HepG2 (cell line): ENCODE measurements around the gene EPHB3. TPM values are rescaled to one million over a fixed set of nuclear protein-coding genes. Genes with fewer than 3 reads are reported as not detected.
A peak's percentile ranks its signal among the peaks of the same experiment; 100 is the strongest.

Source experiments
- ATAC-seq: fragments of 200-7000 bp; cut with Tn5 transposase; 3 replicates; pipeline ENCODE4 v1.9.1; 2020; ENCODE audit warnings: mild to moderate bottlenecking, moderate library complexity
- BruUV-seq: library from RNA; stranded (reverse); fragments of 400-500 nt; replicated peaks from 2 replicates; lab custom pipeline; 2021; lab: Mats Ljungman, UMichigan
- CTCF ChIA-PET: fragments of 300-600 bp; formaldehyde crosslinking; extraction: SDS; loops from one replicate; lab custom pipeline; 2021; ENCODE audit warnings: low total read pairs, inconsistent platforms, low intra/inter-chr PET ratio; lab: Yijun Ruan, JAX
- POLR2A ChIA-PET: fragments of 350-600 bp; sonication (Branson Sonifier 250); formaldehyde crosslinking; loops from one replicate; lab custom pipeline; 2020; ENCODE audit warnings: antibody characterized with exemption, inconsistent platforms; lab: Yijun Ruan, JAX
- DNase-seq: peaks from one replicate; pipeline ENCODE4 v3.0.0-alpha.2; 2015; ENCODE audit warnings: low spot score
- FAIRE-seq: peaks from 3 replicates; lab custom pipeline; 2011; peaks lifted over from hg19 to GRCh38; lab: Jason Lieb, UNC
- H2AFZ ChIP-seq: one replicate; pipeline ENCODE4 v1.6.1; 2011; ENCODE audit warnings: low read length, inconsistent platforms
- H3K27ac ChIP-seq: fragments of 300-600 bp; 3 replicates; pipeline ENCODE4 v1.8.0; 2011; ENCODE audit warnings: mixed run types, mild to moderate bottlenecking, mixed read lengths, low read length, inconsistent platforms; ENCODE audit not compliant: insufficient read depth; ENCODE audit errors: extremely low read length
- H3K27me3 ChIP-seq, 2 experiments: fragments of 200-600 bp in 1 of 2; 2 replicates in 1 of 2; 3 replicates in 1 of 2; pipeline versions ENCODE4 v1.6.0 to v1.8.0; 2011; ENCODE audit warnings: low read length in 2 of 2, mild to moderate bottlenecking in 2 of 2, moderate library complexity in 2 of 2, inconsistent platforms in 1 of 2; ENCODE audit not compliant: insufficient read depth in 2 of 2, control insufficient read depth in 1 of 2
- H3K36me3 ChIP-seq, 2 experiments: fragments of 200-600 bp in 1 of 2; replicated peaks in 1 of 2; 2 replicates in 1 of 2; 3 replicates in 1 of 2; pipeline versions ENCODE4 v1.5.1 to v1.8.0; 2011; ENCODE audit warnings: low read length in 2 of 2, inconsistent platforms in 1 of 2; ENCODE audit not compliant: insufficient read depth in 2 of 2, control insufficient read depth in 1 of 2
- H3K4me1 ChIP-seq: 2 replicates; pipeline ENCODE4 v1.5.1; 2012; ENCODE audit warnings: low read length, inconsistent platforms; ENCODE audit not compliant: insufficient read depth
- H3K4me2 ChIP-seq: 2 replicates; pipeline ENCODE4 v1.6.0; 2011; ENCODE audit warnings: low read depth, low read length, inconsistent platforms
- H3K4me3 ChIP-seq, 3 experiments: fragments of 200-600 bp in 1 of 3; sonication (generic), shearing (Covaris generic) in 1 of 3; replicated peaks in 1 of 3; 2 replicates each; pipeline ENCODE4 v1.5.1; 2011 to 2016; ENCODE audit warnings: low read length in 3 of 3, inconsistent platforms in 2 of 3, low read depth in 2 of 3, mild to moderate bottlenecking in 2 of 3, control low read depth in 1 of 3, mixed read lengths in 1 of 3; ENCODE audit not compliant: insufficient read depth in 1 of 3
- H3K79me2 ChIP-seq: one replicate; pipeline ENCODE4 v1.6.1; 2011; ENCODE audit warnings: low read length, inconsistent platforms; ENCODE audit not compliant: insufficient read depth
- H3K9ac ChIP-seq: 2 replicates; pipeline ENCODE4 v1.6.0; 2011; ENCODE audit warnings: mild to moderate bottlenecking, low read depth, low read length, inconsistent platforms; ENCODE audit not compliant: insufficient read depth
- H3K9me3 ChIP-seq: 2 replicates; pipeline ENCODE4 v1.5.1; 2012; ENCODE audit warnings: mild to moderate bottlenecking, low read length
- H4K20me1 ChIP-seq: 2 replicates; pipeline ENCODE4 v1.6.0; 2011; ENCODE audit warnings: inconsistent platforms, mild to moderate bottlenecking, low read length, moderate library complexity; ENCODE audit not compliant: insufficient read depth
- ATF1 ChIP-seq: IDR thresholded peaks from 2 replicates; pipeline ENCODE4 v1.6.1; 2016; ENCODE audit warnings: mild to moderate bottlenecking, control low read depth
- GZF1 ChIP-seq: sonication (generic); formaldehyde crosslinking; IDR thresholded peaks from 2 replicates; pipeline ENCODE4 v1.5.1; 2020; ENCODE audit warnings: mild to moderate bottlenecking, missing genetic modification reagents
- JUND ChIP-seq: sonication (generic); formaldehyde crosslinking; IDR thresholded peaks from 2 replicates; pipeline ENCODE4 v1.8.0; 2022; ENCODE audit warnings: mild to moderate bottlenecking, missing genetic modification reagents
- RFX3 ChIP-seq: IDR thresholded peaks from 2 replicates; pipeline ENCODE4 v1.6.1; 2016; ENCODE audit warnings: missing biosample characterization, missing genetic modification reagents
- SP4 ChIP-seq: sonication (generic); formaldehyde crosslinking; IDR thresholded peaks from 2 replicates; pipeline ENCODE4 v1.8.1; 2023; ENCODE audit warnings: mild to moderate bottlenecking, missing genetic modification reagents
- TBL1XR1 ChIP-seq: fragments of 150-350 bp; IDR thresholded peaks from 2 replicates; pipeline ENCODE4 v1.6.1; 2014; ENCODE audit warnings: borderline replicate concordance, low read length; ENCODE audit not compliant: partially characterized antibody
- ZIK1 ChIP-seq: sonication (generic); formaldehyde crosslinking; IDR thresholded peaks from 2 replicates; pipeline ENCODE4 v1.5.0; 2020; ENCODE audit warnings: mild to moderate bottlenecking, low read depth, missing genetic modification reagents, borderline replicate concordance
- ZNF235 ChIP-seq: sonication (generic); formaldehyde crosslinking; IDR thresholded peaks from 2 replicates; pipeline ENCODE4 v1.8.1; 2023; ENCODE audit warnings: mild to moderate bottlenecking, missing genetic modification reagents, borderline replicate concordance
- ZNF256 ChIP-seq: sonication (generic); formaldehyde crosslinking; conservative IDR thresholded peaks from 2 replicates; pipeline ENCODE4 v1.4.0; 2020; ENCODE audit warnings: missing genetic modification reagents
- WGBS: methylation state at CpG from one replicate; pipeline ENCODE4 v1.1.6; 2017; ENCODE audit warnings: low lambda C conversion rate; 5-methylcytosine and 5-hydroxymethylcytosine counted together
- in situ Hi-C: cut with HindIII; loops from 2 replicates; pipeline ENCODE4 v1.10.0; 2017; ENCODE audit warnings: low pct_unique_long_range_greater_than_20kb; ENCODE audit not compliant: extremely low pct_ligation_motif_present
- intact Hi-C: fragments of 100-400 bp; cut with micrococcal nuclease; formaldehyde crosslinking; loops from one replicate; pipeline ENCODE4 v1.10.0; 2022; ENCODE audit not compliant: unreplicated experiment
- polyA plus RNA-seq, 8 experiments: library from polyadenylated mRNA; depleted of rRNA in 3 of 8; stranded (reverse) in 7 of 8; unstranded in 1 of 8; fragments of >200 nt; fragmentation: Illumina TruSeq in 4 of 8; extraction: Trizol in 4 of 8; gene quantifications; 2 replicates each; pipeline versions ENCODE4 v1.2.1 to v1.2.3, GENCODE V29; 2011 to 2016; ENCODE audit warnings: low read depth in 4 of 8, missing spikeins in 1 of 8, mixed read lengths in 1 of 8; ENCODE audit not compliant: insufficient read depth in 1 of 8
- total RNA-seq, 5 experiments: library from RNA; depleted of rRNA; stranded (reverse); fragments of >200 nt; fragmentation: Illumina TruSeq; extraction: Trizol; gene quantifications; 2 replicates each; pipeline ENCODE4 v1.2.3, GENCODE V29; 2016; ENCODE audit warnings: low read depth in 1 of 5
- TF ChIP-seq, protein P1 (sequence below): sonication (generic); formaldehyde crosslinking; IDR thresholded peaks from 2 replicates; pipeline ENCODE4 v1.5.0; 2020; ENCODE audit warnings: missing genetic modification reagents, mild to moderate bottlenecking, borderline replicate concordance
- TF ChIP-seq, protein P2 (sequence below): sonication (generic); formaldehyde crosslinking; IDR thresholded peaks from 2 replicates; pipeline ENCODE4 v1.4.0; 2020; ENCODE audit warnings: missing genetic modification reagents, borderline replicate concordance

EPHB3 gene
- total and polyA plus RNA-seq, 2 of the 13 experiments (the other 11 are each of a cell fraction or from before 2014, with no cell fraction given): 0.01 TPM; not detected in 1

DNA sequence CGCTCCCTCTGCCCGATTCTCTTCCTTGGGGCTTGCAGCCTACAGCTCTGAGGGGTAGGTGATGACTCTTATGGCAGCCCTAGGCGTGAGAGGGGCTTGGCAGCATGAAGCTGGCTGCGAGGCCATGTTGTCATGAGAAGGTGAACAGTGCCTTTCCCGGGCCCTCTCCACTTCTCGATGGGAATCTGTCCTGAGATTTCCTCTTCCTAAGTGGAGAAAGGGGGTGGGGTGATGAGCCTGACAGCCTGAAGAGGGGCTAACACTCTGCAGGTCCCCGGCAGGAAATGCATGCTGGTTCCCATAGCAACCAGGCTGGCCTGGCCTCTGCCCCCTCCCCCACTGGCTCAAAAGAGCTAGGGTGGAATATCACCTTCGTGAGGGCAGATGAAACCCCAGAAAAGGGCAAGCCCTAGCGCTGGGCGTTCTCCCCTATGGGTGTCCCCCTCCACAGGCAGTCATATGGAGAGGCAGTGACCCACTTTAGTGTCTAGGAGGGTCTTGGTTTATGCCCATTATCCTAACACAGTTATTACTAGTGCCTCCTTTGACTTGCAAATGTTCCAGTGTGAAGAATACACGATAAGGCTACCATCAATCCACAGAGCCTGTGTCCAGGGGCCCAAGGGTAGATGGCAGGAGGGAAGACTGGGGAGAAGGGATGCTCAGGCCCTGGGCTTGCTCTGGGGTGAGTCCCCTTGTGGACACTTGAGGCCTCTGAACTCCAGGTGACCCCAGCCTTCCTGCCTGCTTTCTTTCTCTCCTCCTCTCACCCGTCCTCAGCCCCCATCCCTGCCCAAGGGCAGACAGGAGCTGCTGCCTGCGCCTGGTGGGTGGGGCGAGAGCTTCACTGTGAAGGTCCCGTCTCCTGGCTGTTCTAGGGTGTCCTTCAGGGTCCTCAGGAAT is 13.2 kb downstream of the EPHB3 start:
- 39% methylated on average over 9 of the region's 15 CpGs for WGBS
- Histone ChIP-seq H3K9me3 (no peaks in the 10 kb centered on the region), H2AFZ (no peak overlapping the region), H3K4me3 (no peak overlapping the region), H3K4me1 (peaks cover 16% of the 10 kb centered on the region), H3K9ac (no peak overlapping the region), H3K36me3 (no peaks in the 10 kb centered on the region), H3K4me2 (no peak overlapping the region), H4K20me1 (no peaks in the 10 kb centered on the region), H3K79me2 (no peaks in the 10 kb centered on the region), H3K27me3 (peaks cover 11 to 33% of the 10 kb centered on the region in 2 experiments), H3K27ac (no peak overlapping the region)
- FAIRE-seq (no peak), DNase-seq (no peak), ATAC-seq (no peak)
- POLR2A ChIA-PET: no interaction called here
- CTCF ChIA-PET: no interaction called here
- intact Hi-C loops: no loop called here
- BruUV-seq: no TSS peak
- in situ Hi-C loops: no loop called here
- TF ChIP-seq TBL1XR1 (no peak), ZNF235 (no peak), RFX3 (CRISPR knock-in tag) (peak; percentile 32; the same call in 1 of the 2 replicates)

DNA sequence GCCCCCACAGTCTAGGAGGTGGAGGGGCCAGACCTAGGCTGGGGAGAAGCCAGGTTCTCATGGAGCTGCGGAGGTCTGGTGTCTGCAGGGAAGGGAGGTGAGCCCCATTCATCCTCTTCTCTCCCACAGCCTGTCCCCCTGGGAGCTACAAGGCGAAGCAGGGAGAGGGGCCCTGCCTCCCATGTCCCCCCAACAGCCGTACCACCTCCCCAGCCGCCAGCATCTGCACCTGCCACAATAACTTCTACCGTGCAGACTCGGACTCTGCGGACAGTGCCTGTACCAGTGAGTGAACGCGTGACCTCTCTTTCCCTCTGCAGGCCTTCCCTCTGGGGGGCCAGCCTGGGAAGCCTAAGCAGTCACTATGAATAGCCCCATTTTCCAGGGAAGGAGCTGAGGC is 14.1 kb downstream of the EPHB3 start:
- Histone ChIP-seq H3K4me2 (no peak overlapping the region), H3K36me3 (no peaks in the 10 kb centered on the region), H3K4me3 (no peak overlapping the region), H3K79me2 (no peaks in the 10 kb centered on the region), H3K27ac (no peak overlapping the region), H3K4me1 (peaks cover 23% of the 10 kb centered on the region), H3K27me3 (peaks cover 8 to 24% of the 10 kb centered on the region in 2 experiments; a peak in 4 of 5 replicates), H3K9me3 (no peaks in the 10 kb centered on the region), H3K9ac (no peak overlapping the region), H2AFZ (no peak overlapping the region)
- ChIA-PET CTCF (no interaction called here), POLR2A (no interaction called here)
- in situ Hi-C loops: no loop called here
- FAIRE-seq (no peak), DNase-seq (no peak), ATAC-seq (no peak)
- TF ChIP-seq ZIK1 (CRISPR knock-in tag): no peak
- TF ChIP-seq, protein P1, sequence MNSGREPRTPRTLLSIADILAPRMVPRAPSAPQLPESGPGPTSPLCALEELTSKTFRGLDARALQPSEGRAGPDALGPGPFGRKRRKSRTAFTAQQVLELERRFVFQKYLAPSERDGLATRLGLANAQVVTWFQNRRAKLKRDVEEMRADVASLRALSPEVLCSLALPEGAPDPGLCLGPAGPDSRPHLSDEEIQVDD (CRISPR knock-in tag): no peak
- no peak for TF ChIP-seq ZNF256 (CRISPR knock-in tag)
- no peak for TF ChIP-seq JUND
- TF ChIP-seq ATF1 (CRISPR knock-in tag): no peak
- TF ChIP-seq, protein P2, sequence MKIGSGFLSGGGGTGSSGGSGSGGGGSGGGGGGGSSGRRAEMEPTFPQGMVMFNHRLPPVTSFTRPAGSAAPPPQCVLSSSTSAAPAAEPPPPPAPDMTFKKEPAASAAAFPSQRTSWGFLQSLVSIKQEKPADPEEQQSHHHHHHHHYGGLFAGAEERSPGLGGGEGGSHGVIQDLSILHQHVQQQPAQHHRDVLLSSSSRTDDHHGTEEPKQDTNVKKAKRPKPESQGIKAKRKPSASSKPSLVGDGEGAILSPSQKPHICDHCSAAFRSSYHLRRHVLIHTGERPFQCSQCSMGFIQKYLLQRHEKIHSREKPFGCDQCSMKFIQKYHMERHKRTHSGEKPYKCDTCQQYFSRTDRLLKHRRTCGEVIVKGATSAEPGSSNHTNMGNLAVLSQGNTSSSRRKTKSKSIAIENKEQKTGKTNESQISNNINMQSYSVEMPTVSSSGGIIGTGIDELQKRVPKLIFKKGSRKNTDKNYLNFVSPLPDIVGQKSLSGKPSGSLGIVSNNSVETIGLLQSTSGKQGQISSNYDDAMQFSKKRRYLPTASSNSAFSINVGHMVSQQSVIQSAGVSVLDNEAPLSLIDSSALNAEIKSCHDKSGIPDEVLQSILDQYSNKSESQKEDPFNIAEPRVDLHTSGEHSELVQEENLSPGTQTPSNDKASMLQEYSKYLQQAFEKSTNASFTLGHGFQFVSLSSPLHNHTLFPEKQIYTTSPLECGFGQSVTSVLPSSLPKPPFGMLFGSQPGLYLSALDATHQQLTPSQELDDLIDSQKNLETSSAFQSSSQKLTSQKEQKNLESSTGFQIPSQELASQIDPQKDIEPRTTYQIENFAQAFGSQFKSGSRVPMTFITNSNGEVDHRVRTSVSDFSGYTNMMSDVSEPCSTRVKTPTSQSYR (CRISPR knock-in tag): no peak
- no peak for TF ChIP-seq GZF1 (CRISPR knock-in tag)
- TF ChIP-seq SP4 (CRISPR knock-in tag): no peak
- TF ChIP-seq, all 625 proteins: peak for 0
- no TSS peak for BruUV-seq
- WGBS: 62% methylated on average over 9 of the region's 9 CpGs
- intact Hi-C loops: no loop called here
- no peaks in the 10 kb centered on the region for H4K20me1 ChIP-seq
